Activated CD8-positive, alpha-beta memory T cell treated with anti-CD3 and anti-CD28 coated beads for 1 hour (primary cell): Measurements from ENCODE around the gene TXNRD2.

Experiments
- DNase-seq, 2 donors: peaks; one replicate each; pipeline ENCODE4 v3.0.0-alpha.2; 2020; ENCODE audit warnings: low read depth in 1 of 2; ENCODE audit errors: extremely low read depth in 1 of 2

TXNRD2 gene

DNA sequence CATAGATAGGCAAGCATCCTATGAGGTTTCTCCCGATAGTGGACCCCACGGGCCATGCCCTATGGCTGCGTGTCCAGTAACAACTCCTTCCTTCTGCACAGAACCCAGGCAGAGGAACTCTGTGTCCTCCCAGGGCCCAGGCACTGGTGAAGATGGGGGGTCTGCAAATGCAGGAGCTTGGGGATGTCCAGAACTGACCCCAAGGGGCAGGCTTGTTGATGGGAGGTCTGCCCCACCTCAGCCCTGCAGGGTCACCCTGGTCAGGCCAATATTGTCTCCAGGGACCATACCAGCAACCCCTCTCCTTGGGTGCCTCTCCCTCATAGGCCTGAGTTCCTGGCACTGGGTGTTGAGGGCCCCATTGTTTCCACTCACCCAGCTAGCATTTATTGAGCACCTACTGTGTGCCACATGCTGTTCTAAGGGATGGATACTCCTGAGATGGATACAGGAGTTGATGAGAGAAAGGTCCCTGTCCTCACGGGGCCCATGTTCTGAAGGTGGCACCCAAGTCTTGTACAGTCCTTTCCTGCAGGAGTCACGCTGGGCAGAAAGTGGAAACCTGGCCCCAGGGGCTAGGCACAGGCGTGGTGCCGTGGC lies 26.3 kb upstream of the TXNRD2 start:
- no peak for DNase-seq

GRCh38 chr22:19966908-19967750 lies 25.5 kb upstream of the TXNRD2 start:
- no peak for DNase-seq

DNA sequence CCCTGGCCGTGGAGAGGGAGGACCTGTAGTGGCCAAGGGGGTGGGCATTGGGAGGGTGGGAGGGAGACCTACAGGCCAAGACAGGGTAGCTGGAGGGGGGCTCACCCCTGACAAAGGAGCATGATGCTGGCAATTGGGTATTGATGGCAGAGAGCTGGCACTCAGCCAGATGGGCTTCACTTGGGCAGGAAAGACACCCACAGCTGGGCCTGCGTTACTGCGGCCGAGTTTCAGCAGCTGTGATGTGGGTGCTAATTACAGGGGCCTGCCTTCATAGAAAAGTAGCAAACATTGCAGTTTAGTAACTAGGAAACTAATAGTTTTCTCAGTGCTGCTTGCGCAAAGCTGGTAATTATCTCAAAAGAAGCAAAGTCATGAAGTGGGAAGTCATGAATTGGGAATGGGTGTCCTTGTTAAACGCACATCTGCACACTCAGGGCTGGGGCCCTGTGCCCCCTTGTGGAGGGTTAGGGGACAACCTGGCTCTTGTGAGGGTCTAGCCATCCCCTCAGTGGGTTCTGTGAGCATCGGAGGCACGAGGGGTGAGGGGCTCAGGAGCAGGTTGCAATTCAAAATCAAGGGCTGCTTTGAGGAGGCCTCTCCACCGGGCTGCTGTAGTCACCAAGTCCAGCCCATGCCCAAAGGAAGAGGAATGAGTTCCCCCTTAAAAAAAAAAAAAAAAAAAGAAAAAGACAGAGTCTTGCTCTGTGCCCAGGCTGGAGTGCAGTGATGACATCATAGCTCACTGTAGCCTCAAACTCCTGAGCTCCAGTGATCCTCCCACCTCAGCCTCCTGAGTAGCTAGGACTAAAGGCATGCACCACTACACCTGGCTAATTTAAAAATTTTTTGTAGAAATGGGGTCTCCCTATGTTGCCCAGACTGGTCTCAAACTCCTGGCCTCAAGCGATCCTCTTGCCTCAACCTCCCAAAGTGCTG lies 24.4 kb upstream of the TXNRD2 start:
- DNase-seq, result no peak

- no peak for DNase-seq
These were observed 23.2 kb upstream of the TXNRD2 start for GRCh38 chr22:19964701-19965386.

DNA sequence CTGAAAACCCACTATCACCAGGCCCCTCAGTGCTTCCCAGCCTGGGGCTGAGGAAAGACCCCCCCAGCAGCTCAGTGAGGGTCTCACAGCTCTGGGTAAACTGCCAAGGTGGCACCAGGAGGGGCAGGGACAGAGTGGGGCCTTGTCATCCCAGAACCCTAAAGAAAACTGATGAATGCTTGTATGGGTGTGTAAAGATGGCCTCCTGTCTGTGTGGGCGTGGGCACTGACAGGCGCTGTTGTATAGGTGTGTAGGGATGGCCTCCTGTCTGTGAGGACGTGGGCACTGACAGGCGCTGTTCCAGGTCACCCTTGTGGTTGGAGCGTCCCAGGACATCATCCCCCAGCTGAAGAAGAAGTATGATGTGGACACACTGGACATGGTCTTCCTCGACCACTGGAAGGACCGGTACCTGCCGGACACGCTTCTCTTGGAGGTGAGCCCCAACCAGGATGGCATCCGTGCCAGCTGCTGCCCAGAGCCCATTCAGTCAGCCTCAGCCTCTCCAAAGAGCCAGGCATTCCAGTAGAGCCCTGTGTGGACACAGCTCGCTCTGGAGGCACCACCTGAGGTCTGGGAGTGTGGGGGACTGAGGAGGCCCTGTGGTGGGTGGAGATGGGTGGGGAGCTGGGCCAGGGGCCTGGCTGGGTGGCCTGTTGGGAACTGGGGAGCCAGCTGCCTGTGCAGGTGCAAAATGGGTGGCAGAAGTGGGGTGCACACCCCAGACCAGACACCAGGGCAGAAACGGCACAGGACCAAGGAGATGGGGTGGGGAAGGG lies 22.4 kb upstream of the TXNRD2 start:
- no peak for DNase-seq

- no peak for DNase-seq
These were observed 21.5 kb upstream of the TXNRD2 start for GRCh38 chr22:19962909-19963806.

GRCh38 chr22:19962246-19962908 lies 20.8 kb upstream of the TXNRD2 start:
- no peak for DNase-seq

GRCh38 chr22:19961868-19962245 lies 20.2 kb upstream of the TXNRD2 start:
- no peak for DNase-seq

- DNase-seq, result no peak
These were observed 19.6 kb upstream of the TXNRD2 start for GRCh38 chr22:19961201-19961580.

GRCh38 chr22:19960491-19961200 lies 19.0 kb upstream of the TXNRD2 start:
- no peak for DNase-seq

- DNase-seq, result no peak
These were observed 18.2 kb upstream of the TXNRD2 start for GRCh38 chr22:19959587-19960490.

GRCh38 chr22:19959043-19959586 lies 17.5 kb upstream of the TXNRD2 start:
- no peak for DNase-seq

- DNase-seq, result no peak
These were observed 16.7 kb upstream of the TXNRD2 start for GRCh38 chr22:19958083-19959042.

DNA sequence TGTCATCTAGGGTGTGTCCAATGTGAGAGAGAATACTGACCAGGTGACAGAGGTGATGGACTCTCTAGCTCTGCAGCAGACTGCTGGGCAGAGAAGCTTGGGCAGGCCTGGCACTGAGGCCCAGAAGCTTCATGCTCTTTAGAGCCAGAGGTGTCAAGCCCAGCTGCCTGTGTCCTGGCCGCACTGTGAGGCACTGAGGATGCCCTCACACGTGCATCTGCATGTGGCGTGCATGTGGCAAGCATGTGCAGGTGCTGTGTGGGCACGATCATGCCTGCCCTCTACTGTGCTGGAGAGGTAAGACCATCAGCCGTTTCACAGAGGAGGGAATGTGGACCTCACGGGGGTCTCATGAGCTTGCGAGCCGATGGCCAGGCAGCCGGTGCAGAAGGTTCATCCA lies 15.8 kb upstream of the TXNRD2 start:
- no peak for DNase-seq
